NOMO-1 treated with DMSO at 0.1 percent for 48 hours (cell line): ENCODE results near the gene TNFAIP8L1.
"Not testable (repeated sequence)": the region's sequence is repeated elsewhere in the genome, so short reads cannot be mapped to it uniquely, and the experiment has no call there.

Experiments used
- DNase-seq: peaks from one replicate; lab custom pipeline; 2025; ENCODE audit not compliant: unreplicated experiment; lab: John Stamatoyannopoulos, UW

Gene TNFAIP8L1

GRCh38 chr19:4675346-4675745, 36.0 kb downstream of the TNFAIP8L1 start:
- DNase-seq, result no peak

GRCh38 chr19:4676955-4677731, 37.8 kb downstream of the TNFAIP8L1 start:
- DNase-seq, result no peak

GRCh38 chr19:4678881-4679790, 39.8 kb downstream of the TNFAIP8L1 start:
- no peak for DNase-seq

- not testable (repeated sequence) for DNase-seq
These were observed 40.7 kb downstream of the TNFAIP8L1 start for GRCh38 chr19:4680021-4680420.

- DNase-seq, result no peak
These were observed 43.3 kb downstream of the TNFAIP8L1 start for GRCh38 chr19:4682417-4683200.

- DNase-seq, result no peak
These were observed 45.2 kb downstream of the TNFAIP8L1 start for GRCh38 chr19:4684312-4685095.

- no peak for DNase-seq
These were observed 47.4 kb downstream of the TNFAIP8L1 start for GRCh38 chr19:4686700-4687099.

GRCh38 chr19:4687396-4687795, 48.1 kb downstream of the TNFAIP8L1 start:
- DNase-seq, result no peak

- no peak for DNase-seq
These were observed 49.3 kb downstream of the TNFAIP8L1 start for GRCh38 chr19:4688587-4688986.

GRCh38 chr19:4689403-4689802, 50.1 kb downstream of the TNFAIP8L1 start:
- no peak for DNase-seq

- no peak for DNase-seq
These were observed 51.0 kb downstream of the TNFAIP8L1 start for GRCh38 chr19:4690361-4690760.

GRCh38 chr19:4691373-4691772, 52.1 kb downstream of the TNFAIP8L1 start:
- no peak for DNase-seq

GRCh38 chr19:4692251-4693077, 53.1 kb downstream of the TNFAIP8L1 start:
- DNase-seq, result no peak

GRCh38 chr19:4693078-4693350, 53.7 kb downstream of the TNFAIP8L1 start:
- DNase-seq, result no peak

- no peak for DNase-seq
These were observed 54.3 kb downstream of the TNFAIP8L1 start for GRCh38 chr19:4693471-4694121.

- no peak for DNase-seq
These were observed 55.1 kb downstream of the TNFAIP8L1 start for GRCh38 chr19:4694211-4694987.

- no peak for DNase-seq
These were observed 56.0 kb downstream of the TNFAIP8L1 start for GRCh38 chr19:4695224-4695731.

- no peak for DNase-seq
These were observed 58.0 kb downstream of the TNFAIP8L1 start for GRCh38 chr19:4697304-4697703.
